CD4-positive, alpha-beta memory T cell (primary cell): ENCODE data around the gene RIN2. TPM values are rescaled to one million over a fixed set of nuclear protein-coding genes. Genes with fewer than 3 reads are reported as not detected.
"Not testable (repeated sequence)": the region's sequence is repeated elsewhere in the genome, so short reads cannot be mapped to it uniquely, and the experiment has no call there.

ENCODE experiments used
- CTCF ChIA-PET: fragments of 350-600 bp; sonication (Branson Sonifier 250); formaldehyde crosslinking; loops from one replicate; lab custom pipeline; 2021; ENCODE audit warnings: inconsistent platforms; ENCODE audit not compliant: partially characterized antibody; lab: Charles Lee
- POLR2A ChIA-PET: fragments of 350-600 bp; sonication (Branson Sonifier 250); formaldehyde crosslinking; loops from one replicate; lab custom pipeline; 2021; ENCODE audit not compliant: partially characterized antibody; lab: Charles Lee
- DNase-seq, 5 donors: peaks; one replicate each; pipeline versions ENCODE4 v3.0.0 to v3.0.0-alpha.2; 2020 to 2022; ENCODE audit warnings: mixed read lengths in 1 of 5
- H3K27ac ChIP-seq: one replicate; pipeline ENCODE4 v1.7.0; 2013; ENCODE audit warnings: low read depth, low read length
- H3K27me3 ChIP-seq: 2 replicates; pipeline ENCODE4 v1.7.0; 2013; ENCODE audit warnings: mild to moderate bottlenecking, low read length, moderate library complexity; ENCODE audit not compliant: insufficient read depth
- H3K36me3 ChIP-seq: 2 replicates; pipeline ENCODE4 v1.7.0; 2013; ENCODE audit warnings: mild to moderate bottlenecking, low read length, moderate library complexity; ENCODE audit not compliant: insufficient read depth
- H3K4me1 ChIP-seq: 2 replicates; pipeline ENCODE4 v1.7.0; 2013; ENCODE audit warnings: mild to moderate bottlenecking, low read length, moderate library complexity; ENCODE audit not compliant: insufficient read depth
- H3K4me3 ChIP-seq, 2 donors: one replicate each; pipeline ENCODE4 v1.7.0; 2013; ENCODE audit warnings: low read length in 2 of 2, mild to moderate bottlenecking in 1 of 2
- H3K9me3 ChIP-seq, 2 donors: one replicate each; pipeline ENCODE4 v1.7.0; 2013; ENCODE audit warnings: low read length in 2 of 2, control low read depth in 1 of 2; ENCODE audit not compliant: control insufficient read depth in 1 of 2
- H3K27ac Mint-ChIP-seq, 7 donors: one replicate each; pipeline ENCODE4 v1.8.0; 2020 to 2021; ENCODE audit warnings: mixed read lengths in 7 of 7, mild to moderate bottlenecking in 6 of 7, inconsistent platforms in 3 of 7, moderate library complexity in 3 of 7
- H3K27me3 Mint-ChIP-seq, 2 donors: one replicate each; pipeline ENCODE4 v1.8.0; 2020 to 2021; ENCODE audit warnings: mixed read lengths in 2 of 2
- H3K36me3 Mint-ChIP-seq, 2 donors: one replicate each; pipeline ENCODE4 v1.8.0; 2020 to 2021; ENCODE audit warnings: mixed read lengths in 2 of 2, inconsistent platforms in 1 of 2, mild to moderate bottlenecking in 1 of 2
- H3K4me1 Mint-ChIP-seq, 4 donors: one replicate each; pipeline ENCODE4 v1.8.0; 2020 to 2021; ENCODE audit warnings: mixed read lengths in 4 of 4, mild to moderate bottlenecking in 1 of 4
- H3K4me3 Mint-ChIP-seq, 8 donors: one replicate each; pipeline ENCODE4 v1.8.0; 2020 to 2021; ENCODE audit warnings: mixed read lengths in 8 of 8, mild to moderate bottlenecking in 7 of 8, moderate library complexity in 6 of 8, inconsistent platforms in 3 of 8
- H3K9me3 Mint-ChIP-seq, 8 donors: one replicate each; pipeline ENCODE4 v1.8.0; 2020 to 2021; ENCODE audit warnings: mixed read lengths in 8 of 8, mild to moderate bottlenecking in 5 of 8, inconsistent platforms in 3 of 8, moderate library complexity in 1 of 8
- intact Hi-C: fragments of 100-400 bp; cut with micrococcal nuclease; formaldehyde crosslinking; loops from one replicate; pipeline ENCODE4 v1.15.1; 2023
- polyA plus RNA-seq, 2 donors: library from polyadenylated mRNA; unstranded; fragments of 300-500 nt; fragmentation: Illumina TruSeq; gene quantifications; one replicate each; pipeline ENCODE4 v1.2.3, GENCODE V29; 2021
- total RNA-seq, 2 experiments: library from RNA; stranded (reverse); gene quantifications; one replicate each; pipeline ENCODE4 v1.2.3, GENCODE V29; 2021

The RIN2 gene
- total and polyA plus RNA-seq, 4 experiments from 2014 or later: 0.72 to 0.73 TPM; not detected in 2

GRCh38 chr20:19794941-19795340 lies 36.9 kb downstream of the RIN2 start:
- DNase-seq: no peak
- Mint-ChIP-seq H3K36me3 (no peaks in the 10 kb centered on the region), H3K27ac (no peak overlapping the region), H3K27me3 (peaks cover 4 to 6% of the 10 kb centered on the region in 2 donors), H3K9me3 (no peaks in the 10 kb centered on the region), H3K4me1 (no peaks in the 10 kb centered on the region), H3K4me3 (no peak overlapping the region)
- H3K4me1 ChIP-seq: no peaks in the 10 kb centered on the region
- no peak overlapping the region for H3K27ac ChIP-seq
- intact Hi-C loops: no loop called here
- no peaks in the 10 kb centered on the region for H3K9me3 ChIP-seq
- no peaks in the 10 kb centered on the region for H3K36me3 ChIP-seq
- ChIA-PET CTCF (no interaction called here), POLR2A (no interaction called here)
- H3K27me3 ChIP-seq: no peaks in the 10 kb centered on the region
- H3K4me3 ChIP-seq: no peak overlapping the region

GRCh38 chr20:19799325-19799724 lies 41.3 kb downstream of the RIN2 start:
- no peaks in the 10 kb centered on the region for H3K27me3 ChIP-seq
- Mint-ChIP-seq H3K27me3 (peaks cover 0 to 2% of the 10 kb centered on the region in 2 donors), H3K4me1 (no peaks in the 10 kb centered on the region), H3K27ac (no peak overlapping the region), H3K9me3 (no peaks in the 10 kb centered on the region), H3K4me3 (no peak overlapping the region), H3K36me3 (no peaks in the 10 kb centered on the region)
- no peaks in the 10 kb centered on the region for H3K4me1 ChIP-seq
- no peak overlapping the region for H3K27ac ChIP-seq
- H3K9me3 ChIP-seq: no peaks in the 10 kb centered on the region
- POLR2A ChIA-PET: no interaction called here
- CTCF ChIA-PET: no interaction called here
- intact Hi-C loops: no loop called here
- no peak overlapping the region for H3K4me3 ChIP-seq
- no peak for DNase-seq
- H3K36me3 ChIP-seq: no peaks in the 10 kb centered on the region

- H3K27me3 Mint-ChIP-seq: peaks cover 0 to 4% of the 10 kb centered on the region in 2 donors
- H3K4me3 Mint-ChIP-seq: no peak overlapping the region
- Histone ChIP-seq H3K36me3 (no peaks in the 10 kb centered on the region), H3K27ac (no peak overlapping the region), H3K27me3 (no peaks in the 10 kb centered on the region), H3K9me3 (no peaks in the 10 kb centered on the region), H3K4me3 (no peak overlapping the region), H3K4me1 (no peaks in the 10 kb centered on the region)
- no peaks in the 10 kb centered on the region for H3K4me1 Mint-ChIP-seq
- H3K9me3 Mint-ChIP-seq: no peaks in the 10 kb centered on the region
- no peaks in the 10 kb centered on the region for H3K36me3 Mint-ChIP-seq
- POLR2A ChIA-PET: no interaction called here
- DNase-seq: no peak
- H3K27ac Mint-ChIP-seq: no peak overlapping the region
- CTCF ChIA-PET: no interaction called here
- intact Hi-C loops: no loop called here
These were observed 44.0 kb downstream of the RIN2 start for GRCh38 chr20:19802099-19802491.

- Mint-ChIP-seq H3K4me3 (no peak overlapping the region), H3K27me3 (peaks cover 0 to 4% of the 10 kb centered on the region in 2 donors), H3K9me3 (no peaks in the 10 kb centered on the region), H3K27ac (no peak overlapping the region), H3K36me3 (no peaks in the 10 kb centered on the region), H3K4me1 (no peaks in the 10 kb centered on the region)
- Histone ChIP-seq H3K9me3 (no peaks in the 10 kb centered on the region), H3K4me1 (no peaks in the 10 kb centered on the region), H3K27ac (no peak overlapping the region), H3K36me3 (no peaks in the 10 kb centered on the region), H3K4me3 (no peak overlapping the region), H3K27me3 (no peaks in the 10 kb centered on the region)
- intact Hi-C loops: no loop called here
- DNase-seq: no peak
- ChIA-PET CTCF (no interaction called here), POLR2A (no interaction called here)
These were observed 44.6 kb downstream of the RIN2 start for GRCh38 chr20:19802492-19803158.

- H3K9me3 Mint-ChIP-seq, H3K27me3 Mint-ChIP-seq, POLR2A ChIA-PET, H3K36me3 Mint-ChIP-seq, H3K36me3 ChIP-seq, intact Hi-C loops, H3K27ac Mint-ChIP-seq, H3K27ac ChIP-seq, H3K4me3 ChIP-seq, H3K27me3 ChIP-seq, H3K4me3 Mint-ChIP-seq, H3K9me3 ChIP-seq, H3K4me1 Mint-ChIP-seq, H3K4me1 ChIP-seq, CTCF ChIA-PET, DNase-seq: not testable (repeated sequence)
These were observed 48.2 kb downstream of the RIN2 start for GRCh38 chr20:19806276-19806675.

GRCh38 chr20:19806806-19807190 lies 48.7 kb downstream of the RIN2 start:
- no peak overlapping the region for H3K27ac Mint-ChIP-seq
- H3K36me3 ChIP-seq: no peaks in the 10 kb centered on the region
- H3K4me3 Mint-ChIP-seq: no peak overlapping the region
- intact Hi-C loops: no loop called here
- CTCF ChIA-PET: no interaction called here
- H3K9me3 ChIP-seq: no peaks in the 10 kb centered on the region
- no peak overlapping the region for H3K4me3 ChIP-seq
- no peaks in the 10 kb centered on the region for H3K36me3 Mint-ChIP-seq
- no peaks in the 10 kb centered on the region for H3K27me3 ChIP-seq
- no peaks in the 10 kb centered on the region for H3K4me1 ChIP-seq
- H3K4me1 Mint-ChIP-seq: no peaks in the 10 kb centered on the region
- no peak overlapping the region for H3K27ac ChIP-seq
- DNase-seq: no peak
- no peaks in the 10 kb centered on the region for H3K9me3 Mint-ChIP-seq
- H3K27me3 Mint-ChIP-seq: peaks cover 4 to 5% of the 10 kb centered on the region in 2 donors
- POLR2A ChIA-PET: no interaction called here

- intact Hi-C loops: no loop called here
These were observed 49.3 kb downstream of the RIN2 start for GRCh38 chr20:19807191-19807945.

More at GRCh38 chr20:19807191-19807945, 49.3 kb downstream of the RIN2 start:
- no peaks in the 10 kb centered on the region for H3K36me3 Mint-ChIP-seq
- ChIA-PET POLR2A (no interaction called here), CTCF (no interaction called here)
- no peak overlapping the region for H3K4me3 Mint-ChIP-seq
- H3K9me3 ChIP-seq: no peaks in the 10 kb centered on the region
- no peaks in the 10 kb centered on the region for H3K9me3 Mint-ChIP-seq
- DNase-seq: no peak
- no peaks in the 10 kb centered on the region for H3K4me1 Mint-ChIP-seq
- H3K27me3 ChIP-seq: no peaks in the 10 kb centered on the region
- no peaks in the 10 kb centered on the region for H3K4me1 ChIP-seq
- no peak overlapping the region for H3K4me3 ChIP-seq
- H3K27ac Mint-ChIP-seq: no peak overlapping the region
- no peak overlapping the region for H3K27ac ChIP-seq
- peaks cover 4 to 5% of the 10 kb centered on the region in 2 donors for H3K27me3 Mint-ChIP-seq
- no peaks in the 10 kb centered on the region for H3K36me3 ChIP-seq
